Tongue (tissue), 2 donors: ENCODE measurements around the gene NTRK3. TPM values are rescaled to one million over a fixed set of nuclear protein-coding genes. Genes with fewer than 3 reads are reported as not detected.

Experiments
- DNase-seq: peaks from one replicate; pipeline ENCODE4 v3.0.0-alpha.2; 2015
- total RNA-seq: library from RNA; depleted of rRNA; stranded (reverse); fragments of >200 nt; gene quantifications from one replicate; pipeline ENCODE4 v1.2.3, GENCODE V29; 2014

Gene NTRK3
- total RNA-seq, 1 donor from 2014 or later = 14.7 TPM

DNA sequence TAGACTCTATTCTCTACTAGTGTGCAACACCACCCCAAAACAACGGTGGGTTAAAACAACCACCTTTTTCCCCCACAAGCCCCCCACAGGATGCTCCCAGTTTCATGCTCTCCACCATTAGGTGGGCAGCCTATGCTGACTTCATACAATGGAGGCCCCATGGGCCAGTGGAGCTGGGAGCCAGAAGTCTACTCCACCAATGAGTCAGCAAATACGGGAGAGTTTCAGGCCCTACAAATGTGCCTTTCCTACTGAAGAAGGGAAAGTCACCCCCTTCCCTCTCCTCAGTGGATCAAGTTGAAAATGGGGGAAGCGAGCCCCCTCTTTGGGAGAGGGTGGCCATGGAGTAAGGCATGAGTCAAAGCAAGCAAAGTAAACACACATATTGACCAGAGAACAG is 278.6 kb downstream of the NTRK3 start:
- DNase-seq = no peak

DNA sequence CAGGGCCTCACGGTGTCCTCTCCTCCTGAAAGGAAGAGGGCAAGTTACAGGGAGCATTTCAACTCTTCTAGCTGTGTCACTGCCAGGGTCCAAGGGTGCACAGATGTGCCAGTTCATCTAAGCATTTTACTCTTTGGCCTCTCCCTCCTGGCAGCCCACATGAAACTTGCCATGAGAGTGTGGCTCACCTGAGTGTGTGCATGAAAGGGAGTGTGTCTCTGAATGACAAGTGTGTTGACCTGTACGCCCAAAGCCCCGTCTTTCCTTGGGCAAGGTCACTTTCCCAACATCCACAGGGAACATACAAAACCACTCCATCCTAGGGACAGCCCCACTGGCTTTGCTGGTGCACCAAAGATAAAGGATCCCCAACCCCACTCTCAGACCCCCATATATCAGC is 280.0 kb downstream of the NTRK3 start:
- no peak for DNase-seq

- DNase-seq = no peak
Measured at GRCh38 chr15:87973501-87974215, 282.9 kb downstream of the NTRK3 start.

GRCh38 chr15:87971076-87971475 is 285.5 kb downstream of the NTRK3 start:
- DNase-seq = no peak

GRCh38 chr15:87967951-87968350 is 288.6 kb downstream of the NTRK3 start:
- no peak for DNase-seq

GRCh38 chr15:87965304-87965703 is 291.2 kb downstream of the NTRK3 start:
- no peak for DNase-seq

- DNase-seq = peak; percentile 61
Measured at GRCh38 chr15:87962428-87962827, 294.1 kb downstream of the NTRK3 start.

DNA sequence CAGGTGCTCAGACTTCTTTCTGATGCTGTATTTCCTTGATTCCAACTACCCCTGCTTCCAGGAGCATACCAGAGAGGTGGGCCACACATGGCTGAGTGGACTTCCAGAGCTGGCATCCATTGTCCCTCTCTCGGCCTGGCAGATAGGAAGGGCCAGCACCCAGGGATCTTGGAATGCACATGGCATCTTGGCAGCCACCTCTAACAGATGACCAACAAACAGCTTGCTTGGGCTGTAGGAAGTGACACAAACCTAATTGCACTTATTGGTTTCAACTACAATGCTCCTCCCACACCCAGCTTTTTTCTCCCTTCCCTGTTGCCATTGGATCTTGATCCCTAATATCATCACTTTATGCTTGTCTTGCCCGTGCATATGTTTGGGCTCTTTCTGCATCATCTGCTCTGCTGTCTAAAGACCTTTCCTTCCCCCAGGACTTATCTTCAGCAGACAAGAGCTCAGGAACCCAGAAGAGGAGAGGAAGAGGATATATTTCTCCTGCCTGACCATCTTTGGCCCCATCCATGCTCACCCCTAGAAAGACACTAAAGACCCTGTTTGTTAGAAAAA is 294.6 kb downstream of the NTRK3 start:
- DNase-seq = no peak

GRCh38 chr15:87959662-87960061 is 296.9 kb downstream of the NTRK3 start:
- peak; percentile 48 for DNase-seq

- DNase-seq = no peak
Measured at GRCh38 chr15:87959080-87959479, 297.5 kb downstream of the NTRK3 start.

GRCh38 chr15:87955284-87955909 is 301.1 kb downstream of the NTRK3 start:
- DNase-seq = no peak

- DNase-seq = no peak
Measured at GRCh38 chr15:87954793-87955192, 301.7 kb downstream of the NTRK3 start.

DNA sequence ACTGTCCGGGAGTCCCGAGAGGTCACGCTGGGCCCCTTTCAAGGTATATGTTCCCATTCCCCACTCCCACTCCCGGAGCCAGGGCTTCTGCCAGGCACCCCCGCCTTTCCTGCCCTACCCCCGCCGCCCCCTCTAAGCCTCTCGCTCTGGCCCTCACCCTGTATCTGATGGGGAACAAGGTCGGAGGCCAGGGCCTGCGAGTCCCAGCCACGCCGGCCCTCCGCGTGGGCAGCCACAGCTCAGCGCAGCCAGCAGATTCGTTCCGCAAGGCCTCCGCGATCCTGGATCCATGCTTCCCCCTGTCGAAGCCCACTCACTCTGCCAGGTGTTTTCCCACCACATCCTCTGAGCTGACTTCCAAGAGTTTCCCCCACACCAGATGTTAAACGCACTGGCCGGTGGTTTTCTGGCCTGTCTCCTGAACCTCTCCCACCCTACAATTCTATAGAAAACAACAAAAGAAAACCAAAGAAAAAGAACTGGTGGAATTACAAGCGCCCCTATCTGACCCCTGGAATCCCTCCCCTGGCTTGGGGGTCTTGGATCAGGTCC is 303.7 kb downstream of the NTRK3 start:
- DNase-seq = peak; percentile 53

DNA sequence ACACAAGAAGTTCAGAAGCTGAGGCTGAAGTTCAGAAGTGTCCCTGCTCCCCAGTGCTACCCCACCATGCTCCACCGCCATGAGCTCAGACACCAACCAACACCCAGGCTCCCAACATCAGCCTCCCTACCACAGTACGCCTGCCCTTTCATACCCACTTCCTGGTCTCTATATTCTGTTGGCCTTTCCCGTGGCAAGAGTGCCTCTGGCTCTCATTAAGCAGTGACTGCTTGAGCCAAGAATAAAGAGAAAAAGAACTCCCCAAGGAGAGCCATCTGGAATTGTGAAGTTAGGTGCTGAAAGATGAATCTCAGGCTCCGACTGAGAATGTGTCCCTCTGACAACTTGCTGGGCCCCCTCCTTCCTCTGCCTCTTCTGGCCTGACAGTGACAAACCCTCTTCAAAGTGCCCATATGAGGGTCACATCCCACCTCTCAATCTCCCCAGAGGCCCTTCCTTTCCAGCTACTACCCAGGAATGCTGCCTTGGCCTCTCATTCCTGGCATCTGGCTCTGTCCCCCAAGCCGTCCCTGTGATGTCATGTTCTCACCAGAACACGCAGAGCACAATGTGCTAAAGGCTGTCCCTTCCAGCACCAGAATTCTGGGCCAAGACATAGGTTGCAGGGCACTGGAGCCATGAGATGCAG is 306.8 kb downstream of the NTRK3 start:
- peak; percentile 80 for DNase-seq

DNA sequence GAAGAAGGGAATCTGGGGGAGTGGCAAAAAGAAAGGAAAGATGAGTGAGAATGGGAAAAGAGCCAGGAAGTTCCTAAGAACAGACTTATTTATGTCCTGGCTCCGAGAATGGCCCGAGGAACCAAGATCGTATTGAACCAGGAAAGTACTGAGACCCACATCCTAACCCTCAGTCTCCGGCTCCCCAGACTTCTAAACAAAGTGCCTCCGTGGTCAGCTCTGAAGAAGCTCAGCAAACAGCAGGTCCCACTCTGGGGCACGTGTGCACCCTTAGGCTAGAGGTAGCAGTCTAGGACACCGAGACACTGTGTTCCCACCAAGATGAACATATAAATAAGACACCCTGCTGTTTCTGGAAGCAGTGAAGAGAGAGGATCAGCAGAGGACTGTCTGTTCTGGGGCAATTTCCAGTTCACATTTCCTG is 307.4 kb downstream of the NTRK3 start:
- DNase-seq = peak; percentile 72

- DNase-seq = peak; percentile 60
Measured at GRCh38 chr15:87947560-87947959, 309.0 kb downstream of the NTRK3 start.

- no peak for DNase-seq
Measured at GRCh38 chr15:87945246-87945645, 311.3 kb downstream of the NTRK3 start.

DNA sequence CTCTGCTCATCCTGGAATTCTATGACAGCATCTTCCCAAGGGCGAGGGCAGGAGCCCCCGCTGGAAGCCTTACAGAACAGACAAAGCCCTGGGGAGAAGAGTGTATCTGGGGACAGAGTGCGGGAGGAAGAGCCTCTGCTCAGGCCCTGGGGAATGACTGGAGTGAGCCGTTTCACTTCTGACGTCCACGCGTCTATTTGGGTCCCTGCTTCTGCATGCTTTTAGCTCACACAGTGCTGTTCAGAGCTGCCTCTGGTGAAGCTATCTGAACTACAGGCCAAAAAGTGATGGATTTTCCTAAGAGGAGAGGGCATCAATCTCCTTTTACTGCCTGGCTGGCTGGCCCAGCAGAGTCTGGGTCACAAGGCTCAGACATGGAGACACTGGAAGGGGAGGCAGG is 311.8 kb downstream of the NTRK3 start:
- DNase-seq = no peak

GRCh38 chr15:87944050-87944449 is 312.5 kb downstream of the NTRK3 start:
- peak; percentile 85 for DNase-seq

DNA sequence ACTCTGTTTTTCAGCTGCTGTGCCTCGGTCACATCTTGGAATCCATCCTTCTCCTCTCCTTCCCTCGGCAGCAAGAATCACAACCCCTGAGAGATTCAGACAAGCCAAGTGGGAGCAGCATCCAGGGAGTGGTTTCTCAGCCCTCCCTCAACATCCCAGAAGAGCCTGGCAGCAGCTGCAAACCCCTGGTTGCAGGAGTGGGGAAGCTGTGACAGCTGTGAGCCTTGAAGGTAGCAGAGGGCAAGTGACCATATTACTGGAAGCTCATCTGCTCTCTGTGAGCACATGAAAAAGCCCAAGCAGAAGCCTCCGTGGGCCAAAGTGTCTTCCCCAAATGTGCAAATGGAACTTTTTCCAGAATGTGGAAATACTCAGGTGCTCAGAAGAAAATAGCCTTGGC is 312.9 kb downstream of the NTRK3 start:
- DNase-seq = peak; percentile 67

- DNase-seq = no peak
Measured at GRCh38 chr15:87942316-87942715, 314.2 kb downstream of the NTRK3 start.

- DNase-seq = no peak
Measured at GRCh38 chr15:87941606-87942005, 314.9 kb downstream of the NTRK3 start.

DNA sequence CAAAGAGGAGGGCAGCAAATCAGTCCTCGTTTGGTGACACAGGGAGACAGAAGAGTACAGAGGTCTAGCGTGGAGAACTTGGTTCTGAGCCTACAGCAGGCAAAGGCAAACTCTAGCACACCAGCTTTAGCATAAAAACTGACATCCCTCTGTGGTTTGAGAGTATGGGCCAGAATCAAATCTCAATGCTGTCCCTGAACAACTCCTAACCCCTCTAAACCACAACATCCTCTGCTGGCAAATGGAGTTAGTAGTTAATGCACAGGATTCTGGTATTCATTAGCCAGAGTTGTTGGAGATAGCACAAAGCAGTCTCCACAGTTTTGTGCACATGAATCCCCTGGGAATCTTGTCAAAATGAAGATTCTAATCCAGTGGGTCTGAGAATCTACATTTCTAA is 315.8 kb downstream of the NTRK3 start:
- no peak for DNase-seq
